Skeletal muscle cell (primary cell): Measurements from ENCODE around the gene NLRC3.

ENCODE experiments used
- DNase-seq: peaks from one replicate; pipeline ENCODE4 v3.0.0-alpha.2; 2010; ENCODE audit warnings: low read depth
- H3K4me3 ChIP-seq: 2 replicates; pipeline ENCODE4 v1.5.1; 2011; ENCODE audit warnings: low read depth, mild to moderate bottlenecking, control low read depth, low read length, moderate library complexity

The NLRC3 gene

DNA sequence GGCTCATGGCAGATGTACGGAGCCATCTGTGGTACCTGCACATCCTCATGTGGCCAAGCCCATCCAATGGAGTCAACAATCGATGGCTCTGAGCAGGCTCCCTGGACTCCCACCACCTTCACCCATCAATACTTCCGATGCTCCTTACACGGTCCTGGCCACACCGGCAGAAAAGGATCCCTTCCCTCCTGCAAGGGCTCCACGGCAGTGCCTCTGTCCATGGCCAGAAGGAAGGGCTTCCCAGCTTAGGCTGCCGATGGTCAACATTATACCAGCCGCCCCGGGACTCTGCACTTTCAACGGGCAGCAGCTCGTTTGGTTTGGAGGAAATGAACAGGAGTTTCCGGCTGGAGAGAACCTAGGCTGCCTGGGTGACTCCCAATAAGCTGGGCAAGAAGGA lies 21.0 kb upstream of the NLRC3 start:
- H3K4me3 ChIP-seq, result no peak overlapping the region
- DNase-seq, result no peak

- DNase-seq, result no peak
- no peak overlapping the region for H3K4me3 ChIP-seq
Observed at GRCh38 chr16:3597676-3598075, 20.5 kb upstream of the NLRC3 start.

GRCh38 chr16:3597226-3597625 lies 20.0 kb upstream of the NLRC3 start:
- DNase-seq, result no peak
- no peak overlapping the region for H3K4me3 ChIP-seq

DNA sequence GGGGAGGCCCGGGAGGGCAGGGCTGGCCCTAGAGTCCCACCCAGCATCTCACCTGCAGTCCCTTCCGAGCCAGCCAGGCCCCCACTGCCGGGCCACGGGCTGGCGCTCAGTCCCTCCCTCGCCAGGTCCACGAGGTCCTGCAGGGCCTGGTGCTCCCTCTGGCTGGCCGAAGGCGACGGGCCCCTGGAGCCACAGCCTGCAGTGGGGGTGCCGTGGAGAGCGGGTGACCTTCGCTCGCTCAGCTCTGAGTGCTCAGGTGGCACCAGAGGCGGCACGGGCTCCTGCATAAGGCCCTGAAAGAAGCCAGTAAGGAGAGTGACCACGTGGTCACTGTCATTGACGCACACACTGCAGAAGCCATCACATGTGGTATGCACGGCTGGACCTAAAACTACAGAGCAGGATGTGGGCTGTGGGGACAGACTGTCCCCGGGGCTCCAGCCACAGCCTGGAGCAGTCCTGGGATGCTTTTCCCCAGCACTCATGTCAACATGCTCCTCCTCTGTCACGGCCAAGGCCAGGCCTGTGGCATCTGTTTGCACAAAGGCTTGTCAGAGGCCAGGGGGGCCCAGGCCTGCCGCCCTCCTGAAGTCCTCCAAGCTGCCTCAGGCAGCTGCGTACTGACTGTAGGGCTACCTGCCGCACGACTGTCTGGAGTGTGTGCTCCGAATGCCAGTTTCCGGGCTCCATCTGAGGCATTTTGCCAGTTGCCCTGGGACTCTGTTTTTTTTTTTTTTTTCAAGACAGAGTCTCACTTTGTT lies 19.1 kb upstream of the NLRC3 start:
- DNase-seq, result no peak
- H3K4me3 ChIP-seq, result no peak overlapping the region

DNA sequence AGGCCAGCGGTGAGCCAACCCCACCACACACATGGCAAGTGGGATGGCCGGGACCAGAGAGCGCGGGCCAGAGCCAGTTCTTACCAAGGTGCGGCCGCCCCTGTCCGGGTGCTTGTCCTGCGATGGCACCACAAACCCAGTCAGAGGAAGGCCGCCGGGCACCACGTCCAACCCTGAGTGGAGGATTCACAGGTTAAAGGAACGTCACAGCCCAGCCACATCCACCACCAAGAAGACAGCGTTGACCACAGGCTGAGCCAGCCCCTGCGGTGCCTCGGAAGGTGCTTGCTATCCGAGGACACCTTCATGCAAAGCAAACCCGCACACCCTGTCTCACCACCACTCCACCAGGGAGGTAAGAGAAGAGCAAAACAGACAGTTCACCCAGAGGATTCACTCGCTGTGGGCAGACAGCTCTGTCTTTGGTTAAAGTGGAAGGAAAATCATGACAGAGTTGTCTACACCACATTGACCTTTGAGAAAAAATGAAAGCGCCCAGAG lies 18.4 kb upstream of the NLRC3 start:
- H3K4me3 ChIP-seq, result no peak overlapping the region
- DNase-seq, result no peak

- DNase-seq, result no peak
- no peak overlapping the region for H3K4me3 ChIP-seq
Observed at GRCh38 chr16:3595110-3595486, 17.9 kb upstream of the NLRC3 start.

DNA sequence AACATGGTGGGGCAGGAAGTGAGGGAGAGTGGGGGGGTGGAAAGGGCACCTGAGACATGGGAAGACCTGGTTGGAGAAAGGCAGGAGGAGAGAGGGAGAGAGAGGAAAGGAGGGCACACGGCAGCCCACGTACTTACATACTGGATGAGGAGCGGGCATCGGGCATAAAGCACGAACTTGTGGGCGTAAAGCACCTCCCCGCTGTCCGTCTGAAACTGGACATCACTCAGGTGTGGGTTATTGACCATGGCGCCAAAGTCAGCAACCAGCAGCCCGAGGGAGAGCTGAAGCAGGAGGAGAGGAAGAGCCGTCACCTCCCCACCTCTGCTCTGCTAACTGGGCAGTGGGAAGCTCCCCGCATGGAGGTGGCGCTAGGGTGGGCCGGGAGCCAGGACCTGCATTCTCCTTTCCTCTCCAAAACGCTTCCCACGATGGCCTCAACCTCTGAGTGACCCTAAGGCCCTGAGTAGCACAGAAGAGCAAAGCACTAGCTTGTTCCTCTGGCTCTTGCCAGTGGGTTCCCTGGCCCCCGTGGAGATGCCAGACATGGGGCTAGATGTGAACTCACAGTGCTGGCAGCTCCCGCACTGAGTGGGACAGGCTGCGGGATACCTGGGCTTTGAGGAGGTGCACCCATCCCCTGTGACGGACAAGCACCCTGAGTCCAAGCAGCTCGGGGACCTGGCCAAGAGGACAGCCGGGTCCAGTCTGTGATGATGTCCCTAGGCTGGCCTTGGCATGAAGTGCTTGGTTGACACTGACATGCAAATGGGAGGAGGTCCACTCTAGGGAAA lies 17.3 kb upstream of the NLRC3 start:
- no peak for DNase-seq
- no peak overlapping the region for H3K4me3 ChIP-seq

DNA sequence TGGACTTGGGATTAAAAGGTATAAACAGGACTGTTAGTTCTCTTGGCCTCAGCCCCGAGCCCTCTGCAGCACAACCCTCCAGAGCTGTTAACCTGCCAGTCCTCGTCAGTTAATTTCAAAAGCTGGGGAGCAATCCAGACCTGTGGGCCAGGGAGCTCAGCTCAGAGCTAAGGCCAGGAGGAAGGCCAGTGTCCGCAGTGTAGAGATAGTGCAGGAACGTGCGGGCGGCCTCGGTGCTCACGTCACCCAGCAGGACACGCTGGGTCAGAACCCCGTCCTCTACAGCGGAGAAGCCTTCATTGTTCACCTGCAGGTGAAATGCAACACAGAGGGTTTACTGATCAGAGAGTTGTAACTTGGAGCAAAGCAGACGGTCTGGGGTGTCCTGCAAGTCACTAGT lies 15.4 kb upstream of the NLRC3 start:
- no peak for DNase-seq
- no peak overlapping the region for H3K4me3 ChIP-seq

DNA sequence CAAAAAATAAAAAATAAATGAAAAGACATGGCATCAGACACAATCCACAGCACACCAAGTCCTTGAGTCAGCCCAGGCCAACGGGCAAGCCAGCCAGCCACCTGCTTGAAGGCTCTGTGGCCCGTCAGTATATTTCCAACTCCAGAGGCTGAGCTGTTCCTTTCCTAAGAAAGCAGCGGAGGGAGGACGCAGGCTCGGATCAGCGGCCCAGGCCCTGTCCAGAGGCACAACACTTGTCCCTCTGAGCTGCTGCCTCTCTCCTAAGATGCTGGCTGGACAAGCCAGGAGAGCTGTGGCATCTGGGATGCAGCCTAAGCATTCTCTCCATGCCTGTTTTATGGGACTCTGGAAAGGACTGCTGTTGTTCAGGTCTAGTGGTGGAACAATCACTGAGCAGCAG lies 14.8 kb upstream of the NLRC3 start:
- no peak for DNase-seq
- no peak overlapping the region for H3K4me3 ChIP-seq

- no peak for DNase-seq
- no peak overlapping the region for H3K4me3 ChIP-seq
Observed at GRCh38 chr16:3591436-3591803, 14.2 kb upstream of the NLRC3 start.

- no peak overlapping the region for H3K4me3 ChIP-seq
- no peak for DNase-seq
Observed at GRCh38 chr16:3590736-3591435, 13.7 kb upstream of the NLRC3 start.

DNA sequence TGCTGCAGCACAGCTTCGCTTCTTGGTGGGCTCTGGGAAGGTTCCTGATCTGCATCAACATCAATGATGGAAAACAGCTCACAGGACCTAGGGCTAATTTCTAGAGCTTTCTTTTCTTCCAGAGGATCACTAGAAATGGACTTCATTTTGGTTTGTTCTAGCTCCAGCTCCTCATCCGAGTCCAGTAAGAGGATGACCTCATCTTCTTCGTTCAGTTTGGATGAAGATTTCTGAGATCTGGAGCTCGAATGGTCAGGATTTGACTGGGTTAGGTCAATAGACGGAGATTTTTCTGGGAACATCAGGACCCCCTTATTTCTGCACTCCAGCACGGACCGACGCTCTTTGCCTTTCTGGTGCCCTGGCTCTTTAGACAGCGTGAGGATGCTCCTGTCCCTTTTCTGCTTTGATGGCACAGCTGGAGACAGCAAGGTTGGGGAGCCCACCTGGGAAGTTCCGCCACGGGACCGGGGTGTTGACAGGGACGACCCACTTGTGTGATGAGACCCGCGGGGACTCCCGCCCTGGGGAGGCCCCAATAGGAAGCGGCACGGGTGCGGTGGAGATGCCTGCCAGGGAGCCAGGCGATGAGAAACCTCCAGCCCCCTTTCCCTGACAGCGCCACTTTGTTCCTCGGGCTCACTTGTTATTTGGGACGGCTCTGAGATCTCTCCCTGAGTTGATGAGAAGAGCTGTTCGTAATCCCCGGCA lies 12.9 kb upstream of the NLRC3 start:
- H3K4me3 ChIP-seq, result no peak overlapping the region
- no peak for DNase-seq

DNA sequence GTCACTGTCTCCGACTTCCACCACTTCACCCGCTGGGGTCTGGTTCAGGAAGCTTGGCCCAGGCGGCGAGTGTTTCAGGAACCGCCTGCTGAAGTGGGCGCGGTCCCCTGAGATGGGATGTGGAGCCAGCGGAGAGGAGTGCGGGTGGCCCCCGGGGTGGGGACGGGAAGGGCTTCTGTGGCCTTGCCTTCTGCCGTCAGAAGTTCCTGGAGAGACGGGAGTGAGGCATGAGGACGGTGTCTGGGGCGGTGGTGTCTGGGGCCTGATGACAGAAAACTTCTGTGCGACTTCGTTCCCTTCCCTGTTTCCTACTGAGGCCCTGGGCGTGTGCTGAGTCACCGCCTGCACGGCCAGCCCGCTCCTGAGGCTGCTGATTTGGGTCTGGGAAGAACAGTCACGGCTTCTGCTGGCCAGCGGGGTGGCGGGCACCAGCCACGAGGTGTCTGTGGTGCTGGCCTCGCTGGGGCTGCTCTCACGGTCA lies 12.3 kb upstream of the NLRC3 start:
- DNase-seq, result no peak
- no peak overlapping the region for H3K4me3 ChIP-seq

DNA sequence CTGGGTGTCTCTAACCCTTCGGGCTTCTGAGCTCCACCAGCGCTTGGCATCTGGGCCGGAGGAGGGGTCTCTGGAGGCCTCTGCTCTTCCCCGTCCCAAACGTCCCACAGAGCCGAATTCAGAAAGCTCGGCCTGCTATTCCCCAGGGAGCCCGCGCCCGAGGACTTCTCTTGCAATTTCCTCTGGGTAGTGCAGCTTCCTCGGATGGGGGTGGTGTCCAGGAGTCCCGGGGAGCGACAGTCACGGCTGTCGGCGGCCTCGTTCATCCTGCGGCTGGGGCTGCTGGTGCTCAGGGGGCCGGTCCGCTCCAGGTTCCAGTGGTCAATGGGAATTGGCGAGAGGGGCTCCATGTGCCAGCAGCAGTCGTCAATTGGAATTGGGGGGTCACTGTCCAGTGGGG lies 11.8 kb upstream of the NLRC3 start:
- no peak overlapping the region for H3K4me3 ChIP-seq
- no peak for DNase-seq

- no peak for DNase-seq
- H3K4me3 ChIP-seq, result no peak overlapping the region
Observed at GRCh38 chr16:3587547-3588110, 10.4 kb upstream of the NLRC3 start.

- DNase-seq, result no peak
- no peak overlapping the region for H3K4me3 ChIP-seq
Observed at GRCh38 chr16:3584412-3584811, 7.2 kb upstream of the NLRC3 start.

DNA sequence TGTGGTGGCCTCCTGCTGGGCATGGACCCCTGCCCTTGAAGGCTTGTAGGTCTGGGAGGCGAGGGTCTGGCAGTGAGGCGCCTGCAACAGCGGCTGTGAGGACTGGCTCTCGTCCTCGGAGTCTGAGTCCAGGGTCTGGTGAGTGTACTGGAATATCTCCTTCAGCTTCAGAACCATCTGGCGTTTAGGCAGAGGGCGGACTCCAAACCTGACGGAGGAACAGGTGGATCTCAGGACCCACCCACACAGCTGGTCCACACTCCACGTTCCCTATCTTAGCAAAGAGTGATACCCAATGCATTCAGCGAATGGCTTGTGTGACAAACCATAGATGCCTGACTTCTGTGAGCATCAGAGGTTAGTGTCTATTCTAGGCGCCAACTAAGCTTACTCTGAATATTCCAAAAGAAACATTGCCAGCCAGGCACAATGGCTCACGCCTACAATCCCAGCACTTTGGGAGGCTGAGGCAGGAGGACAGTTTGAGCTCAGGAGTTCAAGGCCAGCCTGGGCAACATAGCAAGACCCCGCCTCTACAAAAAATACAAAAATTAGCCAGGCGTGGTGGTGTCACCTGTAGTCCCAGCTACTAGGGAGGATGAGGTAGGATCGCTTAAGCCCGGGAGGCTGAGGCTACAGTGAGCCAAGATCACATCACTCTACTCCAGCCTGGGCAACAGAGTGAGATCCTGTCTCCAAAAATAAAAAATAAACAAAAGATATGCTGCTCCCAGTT lies 6.3 kb upstream of the NLRC3 start:
- no peak for DNase-seq
- no peak overlapping the region for H3K4me3 ChIP-seq

GRCh38 chr16:3582276-3583165 lies 5.3 kb upstream of the NLRC3 start:
- no peak overlapping the region for H3K4me3 ChIP-seq
- DNase-seq, result no peak
